Neuronal stem cell (in vitro differentiated cells): ENCODE measurements around the gene STARD8.

ENCODE experiments used
- DNase-seq: peaks from one replicate; pipeline ENCODE4 v3.0.0-alpha.2; 2013; ENCODE audit warnings: low spot score
- H2AFZ ChIP-seq: one replicate; pipeline ENCODE4 v1.6.1; 2013; ENCODE audit warnings: mild to moderate bottlenecking, low read length, inconsistent platforms
- H2AK5ac ChIP-seq: 2 replicates; pipeline ENCODE4 v1.6.1; 2013; ENCODE audit warnings: low read depth, mild to moderate bottlenecking, inconsistent platforms, low read length, moderate library complexity, mixed read lengths
- H2BK120ac ChIP-seq: 2 replicates; pipeline ENCODE4 v1.6.1; 2013; ENCODE audit warnings: low read depth, mild to moderate bottlenecking, inconsistent platforms, low read length, moderate library complexity, mixed read lengths
- H2BK12ac ChIP-seq: one replicate; pipeline ENCODE4 v1.6.1; 2013; ENCODE audit warnings: low read length, inconsistent platforms
- H2BK15ac ChIP-seq: 2 replicates; pipeline ENCODE4 v1.6.1; 2013; ENCODE audit warnings: mild to moderate bottlenecking, low read length, inconsistent platforms, mixed read lengths
- H2BK5ac ChIP-seq: one replicate; pipeline ENCODE4 v1.6.1; 2013; ENCODE audit warnings: inconsistent platforms, mild to moderate bottlenecking, low read length, moderate library complexity
- H3K14ac ChIP-seq: one replicate; pipeline ENCODE4 v1.6.1; 2013; ENCODE audit warnings: low read length, inconsistent platforms
- H3K18ac ChIP-seq: 2 replicates; pipeline ENCODE4 v1.6.1; 2013; ENCODE audit warnings: low read length, inconsistent platforms
- H3K23ac ChIP-seq: 2 replicates; pipeline ENCODE4 v1.6.1; 2013; ENCODE audit warnings: low read depth, mild to moderate bottlenecking, mixed read lengths, low read length, inconsistent platforms; ENCODE audit not compliant: poor library complexity
- H3K27ac ChIP-seq: replicated peaks from 3 replicates; pipeline ENCODE4 v1.5.1; 2013; ENCODE audit warnings: low read length, inconsistent platforms
- H3K27me3 ChIP-seq, 3 experiments: 2 replicates each; pipeline ENCODE4 v1.6.1; 2013; ENCODE audit warnings: low read length in 3 of 3, mild to moderate bottlenecking in 2 of 3, inconsistent platforms in 1 of 3, low read depth in 1 of 3, mixed read lengths in 1 of 3, moderate library complexity in 1 of 3; ENCODE audit not compliant: control insufficient read depth in 3 of 3, insufficient read depth in 3 of 3
- H3K36me3 ChIP-seq, 2 donors: replicated peaks in 1 of 2; 2 replicates each; pipeline ENCODE4 v1.6.1; 2013; ENCODE audit warnings: low read length in 2 of 2; ENCODE audit not compliant: control insufficient read depth in 2 of 2, insufficient read depth in 2 of 2
- H3K4ac ChIP-seq: 2 replicates; pipeline ENCODE4 v1.6.1; 2013; ENCODE audit warnings: inconsistent platforms, mild to moderate bottlenecking, low read length, moderate library complexity
- H3K4me1 ChIP-seq, 2 donors: 1 replicate in 1 of 2; 2 replicates in 1 of 2; pipeline ENCODE4 v1.6.1; 2013; ENCODE audit warnings: low read length in 2 of 2, low read depth in 1 of 2; ENCODE audit not compliant: control insufficient read depth in 2 of 2, insufficient read depth in 1 of 2
- H3K4me2 ChIP-seq: one replicate; pipeline ENCODE4 v1.6.1; 2013; ENCODE audit warnings: mild to moderate bottlenecking, low read length, inconsistent platforms; ENCODE audit not compliant: insufficient read depth, poor library complexity, severe bottlenecking
- H3K4me3 ChIP-seq, 2 donors: 2 replicates each; pipeline ENCODE4 v1.5.1; 2013; ENCODE audit warnings: low read length in 2 of 2, mild to moderate bottlenecking in 2 of 2, inconsistent platforms in 1 of 2, moderate library complexity in 1 of 2
- H3K79me1 ChIP-seq: one replicate; pipeline ENCODE4 v1.6.1; 2013; ENCODE audit warnings: low read depth, mild to moderate bottlenecking, inconsistent platforms, low read length, moderate library complexity
- H3K9ac ChIP-seq: one replicate; pipeline ENCODE4 v1.6.1; 2013; ENCODE audit warnings: mild to moderate bottlenecking, low read depth, low read length, inconsistent platforms; ENCODE audit not compliant: poor library complexity
- H3K9me3 ChIP-seq, 2 donors: replicated peaks in 1 of 2; 2 replicates each; pipeline versions ENCODE3 to v1.6.1; 2013; ENCODE audit warnings: low read length in 2 of 2, mild to moderate bottlenecking in 2 of 2, inconsistent platforms in 1 of 2, low read depth in 1 of 2, mixed read lengths in 1 of 2, moderate library complexity in 1 of 2; ENCODE audit not compliant: control insufficient read depth in 2 of 2, insufficient read depth in 1 of 2
- H4K8ac ChIP-seq: one replicate; pipeline ENCODE4 v1.6.1; 2013; ENCODE audit warnings: low read depth, mild to moderate bottlenecking, inconsistent platforms, low read length, moderate library complexity
- H4K91ac ChIP-seq: one replicate; pipeline ENCODE4 v1.6.1; 2013; ENCODE audit warnings: low read length, low read depth, mild to moderate bottlenecking, inconsistent platforms; ENCODE audit not compliant: poor library complexity
- WGBS, 2 donors: extraction: QIAGEN DNeasy Blood & Tissue Kit; methylation state at CpG; one replicate each; pipeline ENCODE4 v1.1.7; 2013; ENCODE audit warnings: missing lambda C conversion rate in 2 of 2, mixed read lengths in 1 of 2; ENCODE audit not compliant: insufficient read length in 2 of 2, insufficient replicate concordance in 1 of 2; ENCODE audit errors: extremely low coverage in 2 of 2; 5-methylcytosine and 5-hydroxymethylcytosine counted together

The STARD8 gene

GRCh38 chrX:68699960-68700746 is 52.7 kb downstream of the STARD8 start:
- no peak overlapping the region for H3K14ac ChIP-seq
- H3K23ac ChIP-seq, result no peak overlapping the region
- no peak overlapping the region for H2BK12ac ChIP-seq
- no peak overlapping the region for H3K4me3 ChIP-seq
- H4K8ac ChIP-seq, result no peak overlapping the region
- H2BK5ac ChIP-seq, result no peak overlapping the region
- H3K4me1 ChIP-seq, result no peaks in the 10 kb centered on the region
- H3K4ac ChIP-seq, result no peak overlapping the region
- H2BK120ac ChIP-seq, result no peak overlapping the region
- H3K9me3 ChIP-seq, result no peaks in the 10 kb centered on the region
- WGBS, 2 donors, result no CpG with 5 or more reads among the region's 7 CpGs
- peaks cover 0 to 16% (median 0%) of the 10 kb centered on the region in 3 experiments for H3K27me3 ChIP-seq
- no peak overlapping the region for H2AFZ ChIP-seq
- no peaks in the 10 kb centered on the region for H3K36me3 ChIP-seq
- no peak overlapping the region for H2AK5ac ChIP-seq
- H2BK15ac ChIP-seq, result no peak overlapping the region
- H4K91ac ChIP-seq, result no peak overlapping the region
- no peak overlapping the region for H3K27ac ChIP-seq
- no peaks in the 10 kb centered on the region for H3K79me1 ChIP-seq
- H3K4me2 ChIP-seq, result no peak overlapping the region
- DNase-seq, result no peak
- no peak overlapping the region for H3K9ac ChIP-seq
- no peak overlapping the region for H3K18ac ChIP-seq

- H3K18ac ChIP-seq, result no peak overlapping the region
- no peaks in the 10 kb centered on the region for H3K79me1 ChIP-seq
- no peak overlapping the region for H2BK12ac ChIP-seq
- no peak overlapping the region for H3K9ac ChIP-seq
- no peak overlapping the region for H2BK120ac ChIP-seq
- H3K14ac ChIP-seq, result no peak overlapping the region
- H2BK15ac ChIP-seq, result no peak overlapping the region
- H3K23ac ChIP-seq, result no peak overlapping the region
- H2AK5ac ChIP-seq, result no peak overlapping the region
- H3K36me3 ChIP-seq, result no peaks in the 10 kb centered on the region
- H4K8ac ChIP-seq, result no peak overlapping the region
- WGBS, 2 donors, result no CpG with 5 or more reads among the region's 5 CpGs
- no peak overlapping the region for H3K4me3 ChIP-seq
- no peak overlapping the region for H4K91ac ChIP-seq
- no peaks in the 10 kb centered on the region for H3K9me3 ChIP-seq
- H2AFZ ChIP-seq, result no peak overlapping the region
- no peak overlapping the region for H3K27ac ChIP-seq
- H3K4ac ChIP-seq, result no peak overlapping the region
- peaks cover 0 to 17% (median 0%) of the 10 kb centered on the region in 3 experiments for H3K27me3 ChIP-seq
- no peak overlapping the region for H2BK5ac ChIP-seq
- no peaks in the 10 kb centered on the region for H3K4me1 ChIP-seq
- no peak for DNase-seq
- no peak overlapping the region for H3K4me2 ChIP-seq
Observed at GRCh38 chrX:68703369-68703768, 55.9 kb downstream of the STARD8 start.

GRCh38 chrX:68703846-68704245 is 56.4 kb downstream of the STARD8 start:
- Histone ChIP-seq H3K27me3 (peaks cover 0 to 17% (median 0%) of the 10 kb centered on the region in 3 experiments), H3K9ac (no peak overlapping the region), H2AFZ (no peak overlapping the region), H2BK120ac (no peak overlapping the region), H3K4me3 (no peak overlapping the region), H2BK12ac (no peak overlapping the region), H3K4me1 (peaks cover 0 to 5% of the 10 kb centered on the region in 2 donors), H3K27ac (no peak overlapping the region), H3K36me3 (no peaks in the 10 kb centered on the region), H2BK5ac (no peak overlapping the region), H3K4ac (no peak overlapping the region), H2AK5ac (no peak overlapping the region), H3K79me1 (no peaks in the 10 kb centered on the region), H4K8ac (no peak overlapping the region), H3K23ac (no peak overlapping the region), H3K4me2 (no peak overlapping the region), H3K14ac (no peak overlapping the region), H3K18ac (no peak overlapping the region), H2BK15ac (no peak overlapping the region), H4K91ac (no peak overlapping the region), H3K9me3 (no peaks in the 10 kb centered on the region)
- no CpG with 5 or more reads among the region's 3 CpGs for WGBS, 2 donors
- DNase-seq, result no peak

GRCh38 chrX:68705986-68706385 is 58.5 kb downstream of the STARD8 start:
- no peak overlapping the region for H3K4me2 ChIP-seq
- H2BK15ac ChIP-seq, result no peak overlapping the region
- no peak overlapping the region for H2BK12ac ChIP-seq
- no peak overlapping the region for H3K4ac ChIP-seq
- no peak overlapping the region for H2AK5ac ChIP-seq
- H3K27ac ChIP-seq, result no peak overlapping the region
- H4K8ac ChIP-seq, result no peak overlapping the region
- H3K36me3 ChIP-seq, result no peaks in the 10 kb centered on the region
- H4K91ac ChIP-seq, result no peak overlapping the region
- no peak for DNase-seq
- no CpG with 5 or more reads among the region's 5 CpGs for WGBS, 2 donors
- H3K9ac ChIP-seq, result no peak overlapping the region
- no peak overlapping the region for H3K18ac ChIP-seq
- H3K4me3 ChIP-seq, result no peak overlapping the region
- no peak overlapping the region for H2AFZ ChIP-seq
- no peaks in the 10 kb centered on the region for H3K9me3 ChIP-seq
- no peak overlapping the region for H2BK5ac ChIP-seq
- no peak overlapping the region for H2BK120ac ChIP-seq
- no peak overlapping the region for H3K23ac ChIP-seq
- H3K4me1 ChIP-seq, result peaks cover 0 to 5% of the 10 kb centered on the region in 2 donors
- no peak overlapping the region for H3K14ac ChIP-seq
- peaks cover 0 to 17% (median 0%) of the 10 kb centered on the region in 3 experiments for H3K27me3 ChIP-seq
- no peaks in the 10 kb centered on the region for H3K79me1 ChIP-seq
